Choroid plexus epithelial cell (primary cell): Measurements from ENCODE around the gene ZNF746.
"Not testable (repeated sequence)": the region's sequence is repeated elsewhere in the genome, so short reads cannot be mapped to it uniquely, and the experiment has no call there.

Source experiments
- DNase-seq: peaks from one replicate; pipeline ENCODE4 v3.0.0-alpha.2; 2010; ENCODE audit warnings: low read depth
- H3K4me3 ChIP-seq: 2 replicates; pipeline ENCODE4 v1.5.1; 2011; ENCODE audit warnings: low read depth, mild to moderate bottlenecking, control low read depth, low read length, moderate library complexity
- TF ChIP-seq, protein P1 (sequence below): conservative IDR thresholded peaks from 2 replicates; pipeline ENCODE4 v1.5.1; 2011; ENCODE audit warnings: low read depth, mild to moderate bottlenecking, control low read depth, inconsistent platforms, low read length, moderate library complexity

ZNF746 gene

GRCh38 chr7:149500910-149501309 is 3.3 kb upstream of the ZNF746 start:
- no peak overlapping the region for H3K4me3 ChIP-seq
- no peak for DNase-seq
- TF ChIP-seq, protein P1, sequence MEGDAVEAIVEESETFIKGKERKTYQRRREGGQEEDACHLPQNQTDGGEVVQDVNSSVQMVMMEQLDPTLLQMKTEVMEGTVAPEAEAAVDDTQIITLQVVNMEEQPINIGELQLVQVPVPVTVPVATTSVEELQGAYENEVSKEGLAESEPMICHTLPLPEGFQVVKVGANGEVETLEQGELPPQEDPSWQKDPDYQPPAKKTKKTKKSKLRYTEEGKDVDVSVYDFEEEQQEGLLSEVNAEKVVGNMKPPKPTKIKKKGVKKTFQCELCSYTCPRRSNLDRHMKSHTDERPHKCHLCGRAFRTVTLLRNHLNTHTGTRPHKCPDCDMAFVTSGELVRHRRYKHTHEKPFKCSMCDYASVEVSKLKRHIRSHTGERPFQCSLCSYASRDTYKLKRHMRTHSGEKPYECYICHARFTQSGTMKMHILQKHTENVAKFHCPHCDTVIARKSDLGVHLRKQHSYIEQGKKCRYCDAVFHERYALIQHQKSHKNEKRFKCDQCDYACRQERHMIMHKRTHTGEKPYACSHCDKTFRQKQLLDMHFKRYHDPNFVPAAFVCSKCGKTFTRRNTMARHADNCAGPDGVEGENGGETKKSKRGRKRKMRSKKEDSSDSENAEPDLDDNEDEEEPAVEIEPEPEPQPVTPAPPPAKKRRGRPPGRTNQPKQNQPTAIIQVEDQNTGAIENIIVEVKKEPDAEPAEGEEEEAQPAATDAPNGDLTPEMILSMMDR, result no peak

- DNase-seq, result no peak
- H3K4me3 ChIP-seq, result no peak overlapping the region
- TF ChIP-seq, protein P1, result no peak
These were observed 2.6 kb upstream of the ZNF746 start for GRCh38 chr7:149500201-149500600.

- no peak overlapping the region for H3K4me3 ChIP-seq
- no peak for DNase-seq
- TF ChIP-seq, protein P1, result no peak
These were observed 1.2 kb upstream of the ZNF746 start for GRCh38 chr7:149498811-149499210.

DNA sequence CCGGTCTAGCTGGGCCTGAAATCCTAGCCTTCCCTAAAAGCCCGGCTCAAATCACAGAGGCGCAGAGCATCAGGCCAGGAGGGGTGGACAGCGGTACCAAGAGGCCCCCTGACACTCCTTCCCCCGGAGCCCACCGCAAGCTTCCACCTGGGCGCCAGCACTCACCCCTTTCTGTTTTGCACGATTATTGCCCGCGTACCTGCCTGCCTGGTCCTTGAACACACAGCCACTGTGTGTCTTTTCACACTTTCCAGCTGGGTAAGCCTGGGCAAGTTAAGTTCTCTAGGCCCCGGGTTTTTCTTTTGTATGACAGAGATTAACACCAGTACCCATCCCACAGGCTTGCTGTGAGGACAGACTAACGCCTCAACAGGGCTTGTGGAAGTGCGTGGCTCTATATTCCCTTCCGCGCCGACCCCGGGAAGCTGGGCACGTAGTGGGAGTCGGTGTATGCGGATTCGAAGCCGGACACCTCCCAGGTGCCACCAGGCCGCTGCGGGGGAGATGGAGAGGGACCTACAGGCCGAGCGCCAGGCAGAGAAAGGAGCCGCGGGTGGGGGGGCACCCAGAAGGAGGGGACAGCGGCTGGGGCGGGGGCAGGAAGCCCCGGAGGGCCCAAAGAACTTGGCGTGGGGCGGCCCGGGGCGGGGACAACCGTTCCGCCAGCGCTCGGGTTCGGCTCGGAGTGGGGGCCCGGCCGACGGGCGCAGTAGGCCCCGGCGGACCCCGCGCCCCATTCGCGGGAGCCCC is 792 bp downstream of the ZNF746 start:
- peak; percentile 33 for DNase-seq
- TF ChIP-seq, protein P1, result no peak
- H3K4me3 ChIP-seq, result peak overlapping the region; percentile 72

DNA sequence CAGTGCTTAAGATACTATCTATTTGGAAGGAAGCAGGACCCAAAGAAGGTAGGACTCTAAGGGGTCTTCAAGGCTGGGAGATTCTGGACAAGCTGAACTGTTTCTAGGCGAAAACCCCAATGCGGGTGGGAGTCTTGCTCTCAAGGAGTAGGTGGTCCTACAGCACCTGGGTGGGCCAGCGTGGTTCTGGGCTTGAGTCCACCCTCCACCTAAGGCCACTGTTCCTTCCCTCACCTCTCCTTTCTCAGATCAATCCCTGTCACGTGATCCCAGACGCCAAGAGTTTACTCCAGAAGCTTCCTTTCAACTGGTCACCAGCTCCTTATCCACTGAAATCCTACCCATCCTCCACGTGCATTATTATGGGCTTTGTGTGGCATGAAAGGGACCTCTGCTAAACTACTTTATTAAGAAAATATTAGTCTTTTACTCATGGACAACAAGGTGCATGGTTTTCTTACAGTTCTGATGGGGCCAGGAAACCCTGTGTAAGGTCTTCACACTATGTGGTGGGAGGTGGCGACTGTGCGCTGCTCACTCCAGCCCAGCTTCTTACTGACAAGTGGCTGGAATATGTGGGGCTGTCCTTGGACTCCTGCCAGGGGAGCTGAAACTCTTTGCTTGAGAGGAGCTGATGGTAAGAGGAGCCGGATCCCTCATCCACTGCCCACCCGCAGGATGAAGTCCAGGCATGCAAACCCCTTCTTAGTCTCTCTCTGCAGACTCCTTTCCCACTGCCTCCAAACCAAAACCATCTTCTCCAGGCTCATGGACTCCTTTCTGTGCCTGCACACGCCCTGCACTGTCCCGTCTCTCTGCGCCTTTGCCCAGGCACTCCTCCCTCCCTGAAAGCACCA is 1.6 kb downstream of the ZNF746 start:
- peak overlapping the region; percentile 72 for H3K4me3 ChIP-seq
- DNase-seq, result peak; percentile 89
- TF ChIP-seq, protein P1, result no peak

GRCh38 chr7:149494738-149495368 is 2.8 kb downstream of the ZNF746 start:
- DNase-seq, result peak; percentile 66
- no peak overlapping the region for H3K4me3 ChIP-seq
- TF ChIP-seq, protein P1, result no peak

DNA sequence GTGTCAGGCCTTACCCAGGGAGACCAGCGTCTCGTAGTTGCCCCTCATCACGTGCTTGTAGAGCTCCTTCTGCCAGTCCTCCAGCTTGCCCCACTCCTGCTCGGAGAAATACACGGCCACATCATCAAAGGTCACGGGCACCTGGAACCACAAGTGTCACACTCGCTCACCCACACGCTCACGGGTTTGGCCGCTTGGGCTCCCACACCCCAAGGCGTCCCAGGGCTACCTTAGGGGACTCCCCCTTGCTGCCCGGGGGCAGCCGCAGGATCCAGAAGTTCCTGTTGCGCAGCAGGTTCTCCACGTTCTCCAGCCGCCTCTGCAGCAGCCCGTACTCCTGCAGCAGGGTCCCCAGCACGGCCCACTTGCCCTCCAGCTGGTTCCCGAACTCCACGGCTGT is 3.6 kb downstream of the ZNF746 start:
- H3K4me3 ChIP-seq, DNase-seq: not testable (repeated sequence)
